GM23338 (cell line): ENCODE results near the gene C10orf71.

Experiments
- CREB1 ChIP-seq: fragments of 250-450 bp; sonication (Bioruptor Pico); IDR thresholded peaks from 2 replicates; pipeline ENCODE4 v1.5.0; 2020; ENCODE audit warnings: low read depth, mild to moderate bottlenecking, moderate library complexity
- EZH2 ChIP-seq: fragments of 200-600 bp; sonication (generic); IDR thresholded peaks from one replicate; pipeline ENCODE4 v1.8.0; 2017; ENCODE audit warnings: antibody characterized with exemption, mild to moderate bottlenecking, low read depth; ENCODE audit not compliant: unreplicated experiment
- EZH2phosphoT487 ChIP-seq: fragments of 200-600 bp; sonication (generic); IDR thresholded peaks from one replicate; pipeline ENCODE4 v1.8.1; 2018; ENCODE audit warnings: antibody characterized with exemption; ENCODE audit not compliant: unreplicated experiment
- JUNB ChIP-seq: IDR thresholded peaks from one replicate; pipeline ENCODE4 v1.6.1; 2016; ENCODE audit warnings: antibody characterized with exemption; ENCODE audit not compliant: unreplicated experiment
- POLR2AphosphoS5 ChIP-seq: IDR thresholded peaks from 2 replicates; pipeline ENCODE4 v1.6.1; 2016; ENCODE audit warnings: antibody characterized with exemption, low read depth
- STAT1 ChIP-seq: IDR thresholded peaks from one replicate; pipeline ENCODE4 v1.6.1; 2016; ENCODE audit warnings: antibody characterized with exemption; ENCODE audit not compliant: unreplicated experiment
- ZNF114 ChIP-seq: fragments of 250-450 bp; sonication (Bioruptor Pico); IDR thresholded peaks from 2 replicates; pipeline ENCODE4 v1.5.0; 2020; ENCODE audit warnings: mild to moderate bottlenecking, moderate library complexity
- TF ChIP-seq, protein P1 (sequence below), 2 experiments: fragments of 200-600 bp in 1 of 2; sonication (generic) in 1 of 2; conservative IDR thresholded peaks; 2 replicates each; pipeline versions ENCODE4 v1.5.1 to v1.6.1; 2016 to 2017; ENCODE audit warnings: antibody characterized with exemption in 2 of 2, low read depth in 2 of 2, mild to moderate bottlenecking in 2 of 2, moderate library complexity in 1 of 2
- TF ChIP-seq, protein P2 (sequence below): IDR thresholded peaks from one replicate; pipeline ENCODE4 v1.6.1; 2018; ENCODE audit warnings: antibody characterized with exemption; ENCODE audit not compliant: unreplicated experiment
- TF ChIP-seq, protein P3 (sequence below): IDR thresholded peaks from 2 replicates; pipeline ENCODE4 v1.6.1; 2016; ENCODE audit warnings: antibody characterized with exemption

DNA sequence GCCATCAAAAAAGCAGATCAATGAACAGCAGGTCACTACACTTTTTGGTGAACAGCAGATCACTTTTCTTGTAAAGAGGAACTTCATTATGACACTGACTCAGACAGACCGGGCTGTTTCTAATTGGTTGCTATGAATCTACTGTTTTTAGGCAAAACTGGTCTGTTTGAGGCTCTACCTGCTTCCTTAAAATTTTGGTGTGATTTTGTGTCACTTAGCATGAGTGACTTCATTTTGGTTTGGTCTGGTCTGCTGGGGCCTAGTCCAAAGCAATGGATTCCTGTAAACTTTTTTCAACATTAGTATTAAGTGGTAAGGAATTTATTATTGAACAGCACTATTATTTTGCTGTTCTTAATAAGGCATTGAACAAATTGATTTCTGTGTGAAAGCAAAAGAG is 41.8 kb upstream of the C10orf71 start:
- TF ChIP-seq, protein P1, sequence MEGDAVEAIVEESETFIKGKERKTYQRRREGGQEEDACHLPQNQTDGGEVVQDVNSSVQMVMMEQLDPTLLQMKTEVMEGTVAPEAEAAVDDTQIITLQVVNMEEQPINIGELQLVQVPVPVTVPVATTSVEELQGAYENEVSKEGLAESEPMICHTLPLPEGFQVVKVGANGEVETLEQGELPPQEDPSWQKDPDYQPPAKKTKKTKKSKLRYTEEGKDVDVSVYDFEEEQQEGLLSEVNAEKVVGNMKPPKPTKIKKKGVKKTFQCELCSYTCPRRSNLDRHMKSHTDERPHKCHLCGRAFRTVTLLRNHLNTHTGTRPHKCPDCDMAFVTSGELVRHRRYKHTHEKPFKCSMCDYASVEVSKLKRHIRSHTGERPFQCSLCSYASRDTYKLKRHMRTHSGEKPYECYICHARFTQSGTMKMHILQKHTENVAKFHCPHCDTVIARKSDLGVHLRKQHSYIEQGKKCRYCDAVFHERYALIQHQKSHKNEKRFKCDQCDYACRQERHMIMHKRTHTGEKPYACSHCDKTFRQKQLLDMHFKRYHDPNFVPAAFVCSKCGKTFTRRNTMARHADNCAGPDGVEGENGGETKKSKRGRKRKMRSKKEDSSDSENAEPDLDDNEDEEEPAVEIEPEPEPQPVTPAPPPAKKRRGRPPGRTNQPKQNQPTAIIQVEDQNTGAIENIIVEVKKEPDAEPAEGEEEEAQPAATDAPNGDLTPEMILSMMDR (conservative IDR thresholded peaks at IDR 0.05; ENCODE audit: low read depth in 2 of 2) = no peak
- TF ChIP-seq, protein P2, sequence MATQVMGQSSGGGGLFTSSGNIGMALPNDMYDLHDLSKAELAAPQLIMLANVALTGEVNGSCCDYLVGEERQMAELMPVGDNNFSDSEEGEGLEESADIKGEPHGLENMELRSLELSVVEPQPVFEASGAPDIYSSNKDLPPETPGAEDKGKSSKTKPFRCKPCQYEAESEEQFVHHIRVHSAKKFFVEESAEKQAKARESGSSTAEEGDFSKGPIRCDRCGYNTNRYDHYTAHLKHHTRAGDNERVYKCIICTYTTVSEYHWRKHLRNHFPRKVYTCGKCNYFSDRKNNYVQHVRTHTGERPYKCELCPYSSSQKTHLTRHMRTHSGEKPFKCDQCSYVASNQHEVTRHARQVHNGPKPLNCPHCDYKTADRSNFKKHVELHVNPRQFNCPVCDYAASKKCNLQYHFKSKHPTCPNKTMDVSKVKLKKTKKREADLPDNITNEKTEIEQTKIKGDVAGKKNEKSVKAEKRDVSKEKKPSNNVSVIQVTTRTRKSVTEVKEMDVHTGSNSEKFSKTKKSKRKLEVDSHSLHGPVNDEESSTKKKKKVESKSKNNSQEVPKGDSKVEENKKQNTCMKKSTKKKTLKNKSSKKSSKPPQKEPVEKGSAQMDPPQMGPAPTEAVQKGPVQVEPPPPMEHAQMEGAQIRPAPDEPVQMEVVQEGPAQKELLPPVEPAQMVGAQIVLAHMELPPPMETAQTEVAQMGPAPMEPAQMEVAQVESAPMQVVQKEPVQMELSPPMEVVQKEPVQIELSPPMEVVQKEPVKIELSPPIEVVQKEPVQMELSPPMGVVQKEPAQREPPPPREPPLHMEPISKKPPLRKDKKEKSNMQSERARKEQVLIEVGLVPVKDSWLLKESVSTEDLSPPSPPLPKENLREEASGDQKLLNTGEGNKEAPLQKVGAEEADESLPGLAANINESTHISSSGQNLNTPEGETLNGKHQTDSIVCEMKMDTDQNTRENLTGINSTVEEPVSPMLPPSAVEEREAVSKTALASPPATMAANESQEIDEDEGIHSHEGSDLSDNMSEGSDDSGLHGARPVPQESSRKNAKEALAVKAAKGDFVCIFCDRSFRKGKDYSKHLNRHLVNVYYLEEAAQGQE = no peak
- TF ChIP-seq EZH2phosphoT487 (no peak), POLR2AphosphoS5 (no peak), STAT1 (no peak), JUNB (no peak), EZH2 (no peak), ZNF114 (no peak), CREB1 (no peak)
- TF ChIP-seq, protein P3, sequence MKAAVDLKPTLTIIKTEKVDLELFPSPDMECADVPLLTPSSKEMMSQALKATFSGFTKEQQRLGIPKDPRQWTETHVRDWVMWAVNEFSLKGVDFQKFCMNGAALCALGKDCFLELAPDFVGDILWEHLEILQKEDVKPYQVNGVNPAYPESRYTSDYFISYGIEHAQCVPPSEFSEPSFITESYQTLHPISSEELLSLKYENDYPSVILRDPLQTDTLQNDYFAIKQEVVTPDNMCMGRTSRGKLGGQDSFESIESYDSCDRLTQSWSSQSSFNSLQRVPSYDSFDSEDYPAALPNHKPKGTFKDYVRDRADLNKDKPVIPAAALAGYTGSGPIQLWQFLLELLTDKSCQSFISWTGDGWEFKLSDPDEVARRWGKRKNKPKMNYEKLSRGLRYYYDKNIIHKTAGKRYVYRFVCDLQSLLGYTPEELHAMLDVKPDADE = no peak
